ENCODE results near the gene AXIN2. TPM values are rescaled to one million over a fixed set of nuclear protein-coding genes. Genes with fewer than 3 reads are reported as not detected.

The AXIN2 gene, protein sequence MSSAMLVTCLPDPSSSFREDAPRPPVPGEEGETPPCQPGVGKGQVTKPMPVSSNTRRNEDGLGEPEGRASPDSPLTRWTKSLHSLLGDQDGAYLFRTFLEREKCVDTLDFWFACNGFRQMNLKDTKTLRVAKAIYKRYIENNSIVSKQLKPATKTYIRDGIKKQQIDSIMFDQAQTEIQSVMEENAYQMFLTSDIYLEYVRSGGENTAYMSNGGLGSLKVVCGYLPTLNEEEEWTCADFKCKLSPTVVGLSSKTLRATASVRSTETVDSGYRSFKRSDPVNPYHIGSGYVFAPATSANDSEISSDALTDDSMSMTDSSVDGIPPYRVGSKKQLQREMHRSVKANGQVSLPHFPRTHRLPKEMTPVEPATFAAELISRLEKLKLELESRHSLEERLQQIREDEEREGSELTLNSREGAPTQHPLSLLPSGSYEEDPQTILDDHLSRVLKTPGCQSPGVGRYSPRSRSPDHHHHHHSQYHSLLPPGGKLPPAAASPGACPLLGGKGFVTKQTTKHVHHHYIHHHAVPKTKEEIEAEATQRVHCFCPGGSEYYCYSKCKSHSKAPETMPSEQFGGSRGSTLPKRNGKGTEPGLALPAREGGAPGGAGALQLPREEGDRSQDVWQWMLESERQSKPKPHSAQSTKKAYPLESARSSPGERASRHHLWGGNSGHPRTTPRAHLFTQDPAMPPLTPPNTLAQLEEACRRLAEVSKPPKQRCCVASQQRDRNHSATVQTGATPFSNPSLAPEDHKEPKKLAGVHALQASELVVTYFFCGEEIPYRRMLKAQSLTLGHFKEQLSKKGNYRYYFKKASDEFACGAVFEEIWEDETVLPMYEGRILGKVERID
- 106 TPM for total RNA-seq (ENCODE audit: insufficient read depth, low replicate concordance)

DNA sequence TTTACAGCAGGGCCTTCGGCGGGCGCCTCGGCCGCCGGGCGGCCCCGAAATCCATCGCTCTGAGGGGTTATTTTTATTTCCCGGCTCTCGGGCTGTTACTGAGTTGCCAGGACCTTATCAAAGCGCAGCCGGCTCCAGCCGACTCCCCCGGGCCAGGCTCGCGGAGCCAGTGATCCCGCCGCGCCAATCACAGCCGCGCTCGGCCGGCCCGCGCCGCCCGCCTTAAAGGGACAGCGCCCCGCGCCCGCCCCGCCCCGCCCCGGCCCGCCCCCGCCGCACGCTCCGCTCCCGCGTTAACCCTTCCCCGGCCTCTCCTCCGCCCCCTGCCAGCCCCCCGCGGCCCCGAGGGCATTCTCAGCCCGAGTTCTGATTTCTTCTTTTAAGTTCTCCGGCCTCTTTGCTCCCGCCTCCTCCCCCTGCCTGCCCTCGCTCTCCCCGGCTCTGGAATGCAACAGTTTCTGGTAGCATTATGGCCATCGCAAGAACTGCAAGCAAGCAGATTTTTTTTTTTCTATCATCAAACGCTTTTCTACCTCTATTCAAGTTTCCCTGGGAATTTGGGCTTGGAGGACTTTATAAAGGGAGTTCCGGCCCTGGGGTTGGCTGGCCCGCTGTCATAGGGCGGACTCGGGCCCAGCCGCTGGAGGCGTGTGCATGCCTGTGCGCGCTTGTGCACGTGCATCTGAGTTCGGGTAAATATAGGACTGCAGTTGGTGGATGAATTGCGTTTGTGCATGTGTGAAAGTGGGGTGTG lies at the start of gene AXIN2:
TSS of gene AXIN2 (minus strand) at position 197 of the 754 bp plus-strand sequence. CDS start 3,028 bp downstream, outside the sequence.
- DNase-seq (ENCODE audit: low spot score): peak; percentile 96

DNA sequence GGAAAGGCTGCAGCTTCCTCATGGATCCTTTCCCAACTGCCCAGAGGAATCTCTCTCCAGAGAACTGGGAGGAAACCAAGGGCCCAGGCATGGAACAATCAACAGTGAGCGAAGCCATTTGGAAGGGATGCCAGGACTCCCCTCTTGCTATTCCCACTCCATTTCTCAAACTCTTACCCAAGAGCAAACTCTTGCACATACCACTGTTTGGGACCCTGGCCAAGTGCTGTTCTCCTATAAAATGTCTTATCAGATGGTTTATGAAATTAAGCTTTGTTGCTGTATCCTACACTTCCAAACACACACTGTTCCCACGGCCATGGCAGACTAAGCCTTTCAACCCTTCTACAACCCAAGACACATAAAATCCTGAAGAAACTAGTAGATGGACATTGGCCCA lies 48.3 kb upstream of the AXIN2 start:
- DNase-seq (ENCODE audit: low spot score): peak; percentile 72

DNA sequence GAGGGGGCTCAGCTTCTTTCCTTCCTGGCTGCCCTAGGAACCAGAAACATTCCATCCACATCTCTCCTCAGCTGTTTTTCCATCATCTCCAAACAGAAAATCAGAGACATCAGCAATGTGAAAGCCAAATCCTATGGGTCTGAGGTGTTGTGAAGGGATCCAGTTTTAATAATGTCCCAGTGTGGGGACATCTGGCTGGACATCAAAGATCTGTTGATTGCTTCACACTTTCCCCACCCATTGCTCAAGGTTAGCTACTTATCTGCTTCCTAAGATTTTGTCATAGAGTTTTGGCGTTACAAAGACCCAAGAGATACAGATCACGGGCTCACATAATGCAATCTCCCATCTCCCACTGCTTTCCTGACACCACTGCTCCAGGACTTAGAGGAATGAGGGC lies 47.8 kb upstream of the AXIN2 start:
- no peak for DNase-seq (ENCODE audit: low spot score)

DNA sequence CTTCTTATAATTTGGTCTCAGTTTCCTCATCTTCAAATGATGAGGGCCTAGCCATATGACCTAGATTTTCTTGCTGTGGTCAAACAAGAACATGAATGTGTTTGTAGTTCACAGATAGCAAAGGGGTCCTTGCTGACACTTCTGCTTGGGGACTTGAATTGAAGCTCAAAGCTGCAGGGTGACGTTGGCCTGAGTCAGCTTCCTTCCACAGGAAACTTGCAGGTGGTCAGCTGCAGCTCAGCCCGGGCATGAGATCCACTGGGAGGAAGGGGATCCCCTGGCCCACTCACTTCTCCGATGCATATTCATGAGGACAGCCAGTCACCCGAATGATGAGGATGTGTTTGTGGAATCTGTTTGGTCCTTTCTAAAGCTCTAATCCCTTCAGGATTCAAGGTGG lies 42.6 kb upstream of the AXIN2 start:
- DNase-seq (ENCODE audit: low spot score): no peak

DNA sequence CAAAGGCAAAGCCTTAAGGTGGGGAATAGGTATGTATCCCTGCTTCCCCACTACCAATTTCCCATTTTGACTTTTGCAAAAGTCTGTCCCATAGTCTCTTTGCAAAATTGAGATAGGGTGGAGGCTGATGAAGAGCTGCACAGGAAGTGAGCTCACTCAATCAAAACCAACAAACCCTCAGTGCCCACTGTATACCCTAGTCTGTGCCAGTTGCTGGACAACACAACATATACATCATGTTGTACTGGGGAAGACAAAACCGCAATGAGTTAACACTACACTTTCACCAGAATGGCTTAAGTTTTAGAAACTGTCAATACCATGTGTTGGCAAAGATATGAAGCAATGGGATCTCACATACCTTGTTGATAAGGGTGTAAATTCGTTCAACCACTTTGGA lies 40.4 kb upstream of the AXIN2 start:
- no peak for DNase-seq (ENCODE audit: low spot score)

DNA sequence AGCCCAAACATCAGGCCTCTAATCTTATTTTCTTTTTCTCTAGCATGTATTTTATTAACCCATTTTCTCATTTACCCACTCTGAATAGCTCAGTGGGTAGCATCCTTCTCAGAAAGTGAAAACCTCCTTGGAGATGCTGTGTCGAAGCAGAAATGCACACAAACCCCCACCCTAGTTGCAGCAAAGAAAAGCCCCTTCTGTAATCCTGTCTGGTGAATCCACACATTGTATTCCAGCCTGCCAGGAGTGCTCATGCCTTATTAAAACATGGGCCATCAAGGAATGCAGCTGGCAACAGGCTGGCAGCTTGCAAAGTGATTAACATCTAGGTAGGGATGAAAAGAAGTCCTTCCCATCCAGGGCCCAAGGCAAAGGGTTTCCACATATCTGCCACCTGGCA lies 39.7 kb upstream of the AXIN2 start:
- no peak for DNase-seq (ENCODE audit: low spot score)

DNA sequence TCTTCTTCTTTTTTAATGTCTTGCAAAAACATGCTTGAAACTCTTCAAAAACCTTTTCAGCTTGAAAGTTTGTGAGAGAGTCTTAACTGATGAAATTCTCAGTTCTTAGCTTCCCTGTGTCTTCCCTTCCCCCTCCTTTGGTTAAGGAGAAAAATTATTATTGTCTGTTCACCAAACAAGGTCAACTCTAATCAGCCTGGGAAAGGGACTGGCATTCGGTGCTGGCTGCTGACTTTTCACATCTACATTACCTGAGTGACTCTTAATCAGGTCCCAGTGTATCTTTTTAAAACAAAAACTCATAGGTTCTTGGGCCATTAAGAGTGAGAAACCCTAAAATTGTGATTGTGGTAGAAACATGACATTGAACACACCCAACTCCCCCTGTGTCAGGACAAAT lies 39.1 kb upstream of the AXIN2 start:
- DNase-seq (ENCODE audit: low spot score): no peak

DNA sequence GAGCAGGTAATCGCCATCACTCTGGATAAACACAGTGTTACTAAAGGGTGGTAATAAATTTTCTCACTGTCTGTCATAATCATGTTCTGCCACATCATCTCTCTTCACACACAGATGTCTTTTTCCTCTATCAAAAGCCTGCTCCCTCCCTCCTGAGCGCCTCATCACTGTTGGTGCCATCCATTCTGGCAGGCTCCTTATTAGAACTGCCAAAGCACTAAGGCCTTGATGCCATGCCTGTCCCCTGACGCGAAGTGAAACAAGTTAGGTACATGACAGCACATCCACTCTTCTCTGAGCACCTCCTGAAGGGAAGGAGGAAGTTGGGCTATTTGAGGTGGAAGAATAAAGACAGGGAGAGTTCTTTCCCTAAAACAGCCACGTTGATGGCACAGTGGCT lies 38.2 kb upstream of the AXIN2 start:
- no peak for DNase-seq (ENCODE audit: low spot score)

GRCh38 chr17:65598746-65599145 lies 37.3 kb upstream of the AXIN2 start:
- no peak for DNase-seq (ENCODE audit: low spot score)

DNA sequence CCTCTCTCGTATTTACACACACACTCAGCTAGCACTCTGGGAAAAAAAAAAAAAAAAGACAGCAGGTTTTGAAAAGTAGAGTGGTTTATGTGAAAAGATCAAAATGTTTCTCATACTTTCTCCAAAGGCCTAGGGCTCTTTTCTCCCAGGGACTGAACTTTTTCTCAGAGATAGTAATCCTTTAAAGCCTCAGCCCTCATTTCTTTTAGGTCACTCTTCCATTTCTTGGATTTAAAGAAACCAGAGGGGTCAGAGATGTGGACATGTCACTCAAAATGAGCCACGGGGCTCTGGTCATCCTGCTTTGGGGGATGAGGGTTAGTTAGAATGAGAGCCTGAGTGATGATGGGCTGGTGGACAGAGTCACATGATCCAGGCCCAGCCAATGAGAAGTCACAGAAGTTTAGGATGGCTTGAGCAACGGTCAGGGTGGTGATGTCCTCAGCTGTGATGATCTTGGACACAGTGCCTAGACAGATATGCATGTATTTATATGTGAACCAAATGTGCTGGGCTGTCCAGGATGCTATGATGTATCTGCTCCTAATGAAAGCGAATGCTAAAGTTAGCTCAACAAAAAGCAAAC lies 33.7 kb upstream of the AXIN2 start:
- DNase-seq (ENCODE audit: low spot score): peak; percentile 83

DNA sequence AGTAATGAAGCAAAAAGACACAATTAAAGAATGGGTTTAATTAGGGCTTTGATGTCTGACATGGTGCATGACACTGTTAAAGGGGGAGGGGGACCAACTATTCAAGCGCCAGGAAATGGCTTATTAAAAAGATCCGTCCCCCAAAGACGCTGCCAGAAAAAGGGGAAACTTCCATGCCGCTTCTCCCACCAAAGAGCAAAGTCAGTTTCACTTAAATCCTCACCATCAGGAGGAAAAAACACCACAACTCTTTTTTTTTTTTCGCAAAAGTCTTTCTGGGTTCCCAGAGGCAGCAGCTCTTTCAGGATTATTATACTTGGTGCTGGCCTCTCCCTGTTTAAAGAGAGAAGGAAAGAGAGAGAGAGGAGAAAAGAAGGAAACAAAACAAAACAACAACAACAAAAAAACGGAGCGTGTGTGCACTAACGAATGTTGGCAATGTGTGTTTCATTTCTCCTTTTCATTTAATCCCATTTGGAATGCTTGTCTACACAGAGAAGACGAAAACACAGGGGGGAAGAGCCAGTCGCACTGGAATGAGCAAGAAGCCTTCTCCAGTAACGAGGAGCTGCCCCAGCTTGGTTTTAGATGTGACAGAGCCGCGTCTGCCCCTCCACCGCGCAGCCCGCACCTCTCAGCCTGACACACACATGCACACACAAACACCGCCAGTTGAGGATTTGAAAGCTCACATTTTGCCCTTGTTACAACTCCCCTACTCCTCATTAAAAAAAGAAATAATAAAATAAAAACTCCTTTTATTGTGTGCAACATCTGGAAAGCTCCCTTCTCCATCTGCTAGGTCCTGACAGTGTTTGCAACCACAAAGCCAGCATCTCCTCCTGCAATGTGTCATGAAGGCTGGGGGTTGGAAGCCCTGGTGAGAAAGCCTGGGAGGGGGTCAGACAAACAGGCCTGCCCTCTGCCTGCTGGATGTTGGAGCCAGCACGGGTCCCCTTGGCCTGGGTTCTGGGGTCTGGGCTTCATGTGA lies 32.7 kb upstream of the AXIN2 start:
- peak; percentile 73 for DNase-seq (ENCODE audit: low spot score)

GRCh38 chr17:65593092-65593854 lies 31.8 kb upstream of the AXIN2 start:
- no peak for DNase-seq (ENCODE audit: low spot score)

GRCh38 chr17:65592125-65592965 lies 30.9 kb upstream of the AXIN2 start:
- DNase-seq (ENCODE audit: low spot score): no peak

GRCh38 chr17:65589321-65589720 lies 27.9 kb upstream of the AXIN2 start:
- DNase-seq (ENCODE audit: low spot score): peak; percentile 59

GRCh38 chr17:65588181-65588808 lies 26.8 kb upstream of the AXIN2 start:
- DNase-seq (ENCODE audit: low spot score): peak; percentile 79

DNA sequence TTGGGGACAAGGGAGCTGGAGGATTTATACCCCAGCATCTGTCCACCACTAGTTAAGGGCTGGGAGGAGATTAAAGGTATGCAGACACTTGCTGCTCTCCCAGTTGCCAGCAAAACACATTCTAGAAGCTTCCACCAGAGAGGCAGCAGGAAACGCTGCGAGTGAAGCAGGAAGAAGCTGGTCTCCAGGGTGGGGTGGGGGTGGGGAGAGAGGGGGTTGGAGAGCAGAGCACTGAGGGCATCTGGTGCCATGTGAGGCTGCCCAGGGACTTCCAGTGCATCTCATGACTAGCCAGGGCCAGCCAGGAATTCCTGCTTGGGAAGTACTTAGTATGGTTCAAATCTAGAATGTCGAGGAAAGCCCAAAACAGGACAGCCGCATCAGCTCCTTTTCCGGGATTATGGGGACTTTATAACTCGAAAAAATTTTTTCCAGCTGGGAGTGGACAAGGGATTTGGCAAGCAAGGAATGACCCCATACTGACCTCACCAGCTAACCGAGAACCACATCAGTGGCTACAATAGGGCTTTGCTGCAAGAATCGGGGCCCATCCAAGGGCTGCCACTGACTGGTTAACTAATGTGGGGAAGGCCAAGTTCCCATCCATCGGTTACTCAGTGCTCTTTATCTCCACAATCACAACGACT lies 26.2 kb upstream of the AXIN2 start:
- DNase-seq (ENCODE audit: low spot score): peak; percentile 61

DNA sequence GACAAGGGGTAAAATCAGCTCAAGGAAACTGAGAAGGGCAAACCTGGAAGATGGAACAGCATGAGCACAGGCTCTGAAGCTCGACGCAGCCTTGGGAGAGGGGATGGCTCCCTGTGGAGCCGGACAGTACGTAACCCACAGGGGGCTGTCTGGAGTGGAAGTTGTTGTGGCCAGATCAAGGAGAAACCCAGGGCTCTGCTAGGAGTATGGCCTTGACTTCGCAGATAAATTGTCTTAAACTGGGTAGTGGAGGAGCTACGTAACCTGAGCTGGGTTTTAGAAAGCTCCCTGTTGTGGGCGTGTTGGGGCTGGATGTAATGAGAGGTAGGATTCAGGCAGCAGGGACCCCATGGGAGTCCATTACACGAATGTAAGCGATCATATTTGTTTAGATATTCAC lies 25.5 kb upstream of the AXIN2 start:
- no peak for DNase-seq (ENCODE audit: low spot score)
